KOPT-K1 (cell line): ENCODE data around the gene TMEM192.
"Not testable (repeated sequence)": the region's sequence is repeated elsewhere in the genome, so short reads cannot be mapped to it uniquely, and the experiment has no call there.

Experiments
- H3K27ac ChIP-seq: fragments of 200-600 bp; sonication (generic); 2 replicates; pipeline ENCODE4 v1.5.1; 2016; ENCODE audit warnings: antibody characterized with exemption, mild to moderate bottlenecking, low read depth, low read length; ENCODE audit not compliant: poor library complexity, severe bottlenecking
- H3K36me3 ChIP-seq: fragments of 200-600 bp; sonication (generic); 2 replicates; pipeline ENCODE4 v1.5.1; 2017; ENCODE audit warnings: antibody characterized with exemption, mild to moderate bottlenecking, low read length, moderate library complexity; ENCODE audit not compliant: insufficient read depth
- H3K9me3 ChIP-seq: fragments of 200-600 bp; sonication (generic); 2 replicates; pipeline ENCODE4 v1.5.1; 2017; ENCODE audit warnings: antibody characterized with exemption, low read length, mild to moderate bottlenecking; ENCODE audit not compliant: insufficient read depth, poor library complexity, severe bottlenecking

Gene TMEM192

GRCh38 chr4:165060938-165061337, 51.7 kb downstream of the TMEM192 start:
- Histone ChIP-seq H3K27ac (no peak overlapping the region), H3K36me3 (no peaks in the 10 kb centered on the region), H3K9me3 (no peaks in the 10 kb centered on the region)

DNA sequence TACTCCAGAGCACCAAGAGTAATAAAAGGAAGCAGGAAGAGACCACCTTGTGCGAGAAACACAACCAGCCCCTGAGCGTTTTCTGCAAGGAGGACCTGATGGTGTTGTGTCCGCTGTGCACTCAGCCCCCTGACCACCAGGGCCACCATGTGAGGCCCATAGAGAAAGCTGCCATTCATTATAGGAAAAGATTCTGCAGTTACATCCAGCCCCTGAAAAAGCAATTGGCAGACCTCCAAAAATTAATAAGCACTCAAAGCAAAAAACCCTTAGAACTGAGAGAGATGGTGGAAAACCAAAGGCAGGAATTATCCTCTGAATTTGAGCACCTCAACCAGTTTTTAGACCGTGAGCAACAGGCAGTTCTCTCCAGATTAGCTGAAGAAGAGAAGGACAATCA, 53.3 kb downstream of the TMEM192 start:
- H3K36me3 ChIP-seq: no peaks in the 10 kb centered on the region
- no peak overlapping the region for H3K27ac ChIP-seq
- H3K9me3 ChIP-seq: no peaks in the 10 kb centered on the region

- Histone ChIP-seq H3K36me3 (no peaks in the 10 kb centered on the region), H3K27ac (no peak overlapping the region), H3K9me3 (no peaks in the 10 kb centered on the region)
Measured at GRCh38 chr4:165058666-165059065, 54.0 kb downstream of the TMEM192 start.

- no peak overlapping the region for H3K27ac ChIP-seq
Measured at GRCh38 chr4:165055601-165056000, 57.1 kb downstream of the TMEM192 start.

DNA sequence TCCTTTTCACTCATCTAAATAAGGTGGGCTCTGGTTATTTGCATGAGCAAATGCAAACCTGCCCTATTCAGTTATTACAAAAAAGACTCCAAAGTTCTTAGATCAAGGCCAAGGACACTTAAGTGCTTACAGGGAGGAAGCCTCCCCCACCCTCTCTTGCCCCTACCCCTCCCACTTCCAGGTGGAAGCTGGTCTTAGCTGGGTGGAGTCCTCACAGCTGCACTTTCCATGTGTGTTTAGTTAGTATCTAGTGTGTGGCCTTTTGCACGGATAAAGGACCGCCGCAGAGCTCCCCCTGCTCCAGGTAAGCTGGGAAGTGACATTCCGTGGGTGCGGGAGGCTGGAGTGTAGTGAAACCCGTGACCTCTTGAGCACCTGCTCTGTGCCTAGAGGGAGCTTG, 59.0 kb downstream of the TMEM192 start, which contains the start of gene TRIM75:
Gene TRIM75, plus strand, starts transcription at position 222 of the 400 bp plus-strand sequence. CDS start 5,282 bp downstream, outside the sequence.
- Histone ChIP-seq H3K36me3 (no peaks in the 10 kb centered on the region), H3K9me3 (no peaks in the 10 kb centered on the region), H3K27ac (no peak within 1 kb of the TSS)

More at GRCh38 chr4:165055601-165056000, 57.1 kb downstream of the TMEM192 start:
- Histone ChIP-seq H3K36me3 (no peaks in the 10 kb centered on the region), H3K9me3 (no peaks in the 10 kb centered on the region)

GRCh38 chr4:165052627-165053026, 60.0 kb downstream of the TMEM192 start:
- H3K9me3 ChIP-seq: no peaks in the 10 kb centered on the region
- H3K36me3 ChIP-seq: no peaks in the 10 kb centered on the region
- no peak overlapping the region for H3K27ac ChIP-seq

DNA sequence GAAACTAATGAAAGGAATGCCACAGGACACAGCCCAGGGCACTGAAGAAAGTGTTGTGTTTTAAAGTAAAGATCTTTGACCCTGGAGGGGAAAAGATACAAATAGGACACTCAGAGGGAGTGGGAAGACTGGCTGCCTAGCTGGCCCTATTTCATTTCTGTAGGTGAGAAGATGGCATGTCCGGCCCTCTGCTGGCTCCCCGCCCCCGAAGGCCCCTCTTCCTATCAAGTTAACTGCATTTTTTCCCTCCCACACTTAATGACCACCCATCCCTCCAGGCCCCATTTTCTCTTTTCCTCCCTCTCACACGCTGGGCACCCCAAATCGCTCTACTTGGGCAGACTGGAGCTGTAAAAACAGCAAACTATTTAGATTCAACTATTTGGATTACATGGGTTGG, 64.5 kb downstream of the TMEM192 start:
- H3K36me3 ChIP-seq: no peaks in the 10 kb centered on the region
- no peak overlapping the region for H3K27ac ChIP-seq
- no peaks in the 10 kb centered on the region for H3K9me3 ChIP-seq

- no peaks in the 10 kb centered on the region for H3K9me3 ChIP-seq
- no peak within 1 kb of the TSS for H3K27ac ChIP-seq
- no peaks in the 10 kb centered on the region for H3K36me3 ChIP-seq
Measured at GRCh38 chr4:165031436-165032211, 81.0 kb downstream of the TMEM192 start, which contains the start of gene TRIM60. Gene TRIM60 (plus strand): TSS chr4:165031999. CDS start chr4:165040073, 8,074 bp downstream.

DNA sequence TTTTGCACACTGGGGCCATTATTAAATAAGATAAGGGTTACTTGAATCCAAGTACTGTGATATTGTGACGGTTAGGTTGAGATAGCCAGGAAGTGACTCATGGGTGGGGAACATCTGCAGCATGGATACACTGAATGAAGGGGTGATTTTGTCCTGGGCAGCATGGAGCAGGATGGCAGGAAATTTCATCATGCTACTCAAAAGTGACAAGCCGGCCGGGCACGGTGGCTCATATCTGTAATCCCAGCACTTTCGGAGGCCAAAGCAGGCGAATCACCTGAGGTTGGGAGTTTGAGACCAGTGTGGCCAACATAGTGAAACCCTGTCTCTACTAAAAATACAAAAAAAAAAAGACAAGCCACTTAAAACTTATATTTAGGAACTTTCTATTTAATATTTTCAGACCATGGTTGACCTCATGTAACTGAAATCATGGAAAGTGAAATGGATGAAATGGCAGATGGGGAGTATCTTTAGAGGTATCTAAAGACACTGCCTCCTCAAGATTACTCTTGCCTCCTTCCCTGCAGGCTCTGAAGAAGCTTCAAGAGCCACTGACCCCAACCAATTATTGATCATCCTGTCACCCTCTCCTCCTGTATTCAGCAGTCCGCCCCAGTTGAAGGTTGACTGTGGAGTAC, 84.8 kb downstream of the TMEM192 start:
- H3K36me3 ChIP-seq: no peaks in the 10 kb centered on the region
- no peak overlapping the region for H3K27ac ChIP-seq
- no peaks in the 10 kb centered on the region for H3K9me3 ChIP-seq

DNA sequence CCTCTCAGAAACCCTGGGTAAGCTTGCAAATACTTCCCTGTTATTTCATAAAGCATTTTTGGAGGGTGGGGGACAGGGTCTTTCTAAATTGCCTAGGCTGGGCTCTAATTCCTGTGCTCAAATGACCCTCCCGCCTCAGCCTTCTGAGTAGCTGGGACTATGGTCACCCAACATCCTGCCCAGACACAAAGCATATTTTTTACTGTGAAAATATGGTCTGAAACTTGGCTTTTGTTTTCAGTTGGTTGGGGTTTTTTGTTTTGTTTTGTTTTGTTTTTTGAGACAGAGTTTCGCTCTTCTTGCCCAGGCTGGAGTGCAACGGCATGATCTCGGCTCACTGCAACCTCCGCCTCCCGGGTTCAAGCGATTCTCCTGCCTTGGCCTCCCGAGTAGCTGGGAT, 86.9 kb downstream of the TMEM192 start:
- not testable (repeated sequence) for H3K36me3 ChIP-seq, H3K27ac ChIP-seq, H3K9me3 ChIP-seq
